T-helper 22 cell (primary cell): ENCODE results near the gene MED15.

ENCODE experiments used
- DNase-seq: peaks from one replicate; pipeline ENCODE4 v3.0.0-alpha.2; 2020; ENCODE audit warnings: low read depth

Gene MED15

GRCh38 chr22:20552443-20553401 lies 45.3 kb downstream of the MED15 start:
- no peak for DNase-seq

- no peak for DNase-seq
These were observed 46.7 kb downstream of the MED15 start for GRCh38 chr22:20553947-20554741.

GRCh38 chr22:20554824-20555223 lies 47.4 kb downstream of the MED15 start:
- no peak for DNase-seq

- no peak for DNase-seq
These were observed 51.1 kb downstream of the MED15 start for GRCh38 chr22:20558534-20558933.

GRCh38 chr22:20559174-20559760 lies 51.9 kb downstream of the MED15 start:
- no peak for DNase-seq

- no peak for DNase-seq
These were observed 53.3 kb downstream of the MED15 start for GRCh38 chr22:20560716-20561115.

- no peak for DNase-seq
These were observed 54.5 kb downstream of the MED15 start for GRCh38 chr22:20561882-20562281.

GRCh38 chr22:20562607-20563465 lies 55.4 kb downstream of the MED15 start:
- DNase-seq, result no peak

GRCh38 chr22:20563466-20563906 lies 56.1 kb downstream of the MED15 start:
- no peak for DNase-seq

- no peak for DNase-seq
These were observed 56.5 kb downstream of the MED15 start for GRCh38 chr22:20563941-20564371.

- no peak for DNase-seq
These were observed 57.8 kb downstream of the MED15 start for GRCh38 chr22:20565079-20565734.

GRCh38 chr22:20565761-20566160 lies 58.4 kb downstream of the MED15 start:
- DNase-seq, result no peak

- DNase-seq, result peak; percentile 78
These were observed 59.2 kb downstream of the MED15 start for GRCh38 chr22:20566420-20567260.

- DNase-seq, result no peak
These were observed 60.0 kb downstream of the MED15 start for GRCh38 chr22:20567371-20567847.

GRCh38 chr22:20567993-20568417 lies 60.6 kb downstream of the MED15 start:
- DNase-seq, result no peak

GRCh38 chr22:20568502-20569058 lies 61.2 kb downstream of the MED15 start:
- DNase-seq, result no peak

- DNase-seq, result peak; percentile 84
These were observed 61.9 kb downstream of the MED15 start for GRCh38 chr22:20569059-20570058.

- no peak for DNase-seq
These were observed 63.7 kb downstream of the MED15 start for GRCh38 chr22:20571078-20571503.
